Lower leg skin (tissue), 3 donors: Measurements from ENCODE around the gene GJD2.

Source experiments
- POLR2A ChIP-seq, 2 donors: fragments of 450-650 bp; IDR thresholded peaks; one replicate each; pipeline ENCODE4 v1.6.1; 2016 to 2017; ENCODE audit warnings: antibody characterized with exemption in 2 of 2, mild to moderate bottlenecking in 1 of 2, moderate library complexity in 1 of 2
- TF ChIP-seq, protein P1 (sequence below), 3 donors: fragments of 450-650 bp; IDR thresholded peaks; one replicate each; pipeline ENCODE4 v1.5.1; 2016; ENCODE audit warnings: antibody characterized with exemption in 3 of 3, mild to moderate bottlenecking in 3 of 3, moderate library complexity in 2 of 3

DNA sequence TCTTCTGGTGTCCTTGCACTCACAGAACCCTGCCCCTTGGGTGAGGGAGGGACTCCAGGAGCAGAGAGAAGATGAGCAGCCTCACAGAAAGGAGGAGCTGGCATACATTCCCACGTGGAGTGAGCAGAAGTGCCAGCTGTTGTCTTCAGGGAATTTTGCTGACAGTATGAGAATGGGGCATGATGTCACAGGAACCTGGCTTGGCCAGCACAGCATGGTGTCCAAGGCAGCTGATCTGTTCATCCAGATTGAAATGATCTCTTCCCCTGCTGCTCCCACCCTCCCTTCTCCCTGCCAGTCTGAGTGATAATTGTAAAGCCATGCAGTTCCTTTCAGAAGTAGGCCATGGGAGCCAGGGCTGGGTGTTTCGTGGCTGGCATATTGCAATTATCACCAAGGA, 53.3 kb downstream of the GJD2 start:
- TF ChIP-seq POLR2A (IDR thresholded peaks at IDR 0.05): no peak
- TF ChIP-seq, protein P1, sequence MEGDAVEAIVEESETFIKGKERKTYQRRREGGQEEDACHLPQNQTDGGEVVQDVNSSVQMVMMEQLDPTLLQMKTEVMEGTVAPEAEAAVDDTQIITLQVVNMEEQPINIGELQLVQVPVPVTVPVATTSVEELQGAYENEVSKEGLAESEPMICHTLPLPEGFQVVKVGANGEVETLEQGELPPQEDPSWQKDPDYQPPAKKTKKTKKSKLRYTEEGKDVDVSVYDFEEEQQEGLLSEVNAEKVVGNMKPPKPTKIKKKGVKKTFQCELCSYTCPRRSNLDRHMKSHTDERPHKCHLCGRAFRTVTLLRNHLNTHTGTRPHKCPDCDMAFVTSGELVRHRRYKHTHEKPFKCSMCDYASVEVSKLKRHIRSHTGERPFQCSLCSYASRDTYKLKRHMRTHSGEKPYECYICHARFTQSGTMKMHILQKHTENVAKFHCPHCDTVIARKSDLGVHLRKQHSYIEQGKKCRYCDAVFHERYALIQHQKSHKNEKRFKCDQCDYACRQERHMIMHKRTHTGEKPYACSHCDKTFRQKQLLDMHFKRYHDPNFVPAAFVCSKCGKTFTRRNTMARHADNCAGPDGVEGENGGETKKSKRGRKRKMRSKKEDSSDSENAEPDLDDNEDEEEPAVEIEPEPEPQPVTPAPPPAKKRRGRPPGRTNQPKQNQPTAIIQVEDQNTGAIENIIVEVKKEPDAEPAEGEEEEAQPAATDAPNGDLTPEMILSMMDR (IDR thresholded peaks at IDR 0.05): no peak
